NCI-H2029 (cell line): ENCODE measurements around the gene HOOK2.

ENCODE experiments used
- DNase-seq: peaks from one replicate; lab custom pipeline; 2025; lab: John Stamatoyannopoulos, UW

HOOK2 gene

DNA sequence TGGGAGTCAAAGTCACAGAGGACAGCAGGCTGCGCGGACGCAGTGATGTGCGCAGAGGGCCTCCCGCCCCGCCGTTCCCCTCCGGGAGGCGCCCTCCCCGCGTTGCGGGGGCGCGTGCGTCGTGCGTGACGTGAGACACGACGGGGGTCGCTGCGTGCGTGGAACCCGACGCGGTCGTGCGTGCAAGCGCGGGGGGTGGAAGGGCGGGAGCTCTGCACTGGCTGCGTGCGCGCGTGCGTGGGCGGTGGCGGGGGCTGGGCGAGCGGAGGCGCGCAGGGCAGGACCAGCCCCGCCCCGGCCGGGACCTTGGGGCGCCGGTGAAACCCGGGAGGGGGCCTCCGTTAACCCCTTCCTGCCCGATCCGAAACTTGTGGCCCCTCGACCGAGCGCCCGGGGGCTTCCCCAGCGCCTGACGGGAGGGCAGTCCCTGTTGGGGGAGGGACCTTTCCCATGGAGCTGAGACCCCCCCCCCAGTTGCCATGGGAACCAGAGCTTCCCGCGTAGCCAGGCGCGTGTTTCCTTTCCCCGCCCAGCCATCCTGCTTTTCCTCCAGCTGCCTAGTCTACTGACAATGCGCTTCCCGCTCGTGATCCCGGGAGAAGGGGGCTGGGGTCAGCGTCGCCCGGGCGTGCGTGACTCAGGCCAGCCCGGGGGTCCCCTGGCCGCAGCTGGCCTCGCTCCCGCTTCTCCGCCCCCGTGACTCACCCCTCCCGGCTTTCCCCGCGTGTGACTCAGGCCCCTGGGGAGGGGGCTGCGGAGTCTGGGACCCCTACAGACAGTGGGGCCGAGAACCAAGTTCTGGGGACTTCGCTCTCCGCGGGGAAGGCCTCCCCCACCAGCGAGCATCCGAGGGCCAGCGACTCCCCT is 7.3 kb upstream of the HOOK2 start:
- DNase-seq, result peak; percentile 69

- no peak for DNase-seq
Measured at GRCh38 chr19:12782174-12782423, 6.7 kb upstream of the HOOK2 start.

- DNase-seq, result no peak
Measured at GRCh38 chr19:12779162-12779993, 4.0 kb upstream of the HOOK2 start.

DNA sequence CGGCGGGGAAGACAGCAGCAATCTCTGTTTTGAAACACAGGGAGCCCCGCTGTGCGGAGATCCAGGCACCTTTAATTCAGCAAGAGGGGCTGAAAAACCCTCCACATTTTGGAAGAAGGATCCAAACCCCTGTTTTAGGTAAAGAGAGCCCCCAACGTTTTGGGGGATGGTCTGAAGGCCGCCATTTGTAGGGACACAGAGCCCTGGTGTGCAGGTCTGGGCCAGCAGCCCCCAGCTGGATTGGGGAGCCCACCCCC is 3.5 kb upstream of the HOOK2 start:
- DNase-seq, result no peak

GRCh38 chr19:12778017-12778904 is 2.9 kb upstream of the HOOK2 start:
- DNase-seq, result peak; percentile 65

DNA sequence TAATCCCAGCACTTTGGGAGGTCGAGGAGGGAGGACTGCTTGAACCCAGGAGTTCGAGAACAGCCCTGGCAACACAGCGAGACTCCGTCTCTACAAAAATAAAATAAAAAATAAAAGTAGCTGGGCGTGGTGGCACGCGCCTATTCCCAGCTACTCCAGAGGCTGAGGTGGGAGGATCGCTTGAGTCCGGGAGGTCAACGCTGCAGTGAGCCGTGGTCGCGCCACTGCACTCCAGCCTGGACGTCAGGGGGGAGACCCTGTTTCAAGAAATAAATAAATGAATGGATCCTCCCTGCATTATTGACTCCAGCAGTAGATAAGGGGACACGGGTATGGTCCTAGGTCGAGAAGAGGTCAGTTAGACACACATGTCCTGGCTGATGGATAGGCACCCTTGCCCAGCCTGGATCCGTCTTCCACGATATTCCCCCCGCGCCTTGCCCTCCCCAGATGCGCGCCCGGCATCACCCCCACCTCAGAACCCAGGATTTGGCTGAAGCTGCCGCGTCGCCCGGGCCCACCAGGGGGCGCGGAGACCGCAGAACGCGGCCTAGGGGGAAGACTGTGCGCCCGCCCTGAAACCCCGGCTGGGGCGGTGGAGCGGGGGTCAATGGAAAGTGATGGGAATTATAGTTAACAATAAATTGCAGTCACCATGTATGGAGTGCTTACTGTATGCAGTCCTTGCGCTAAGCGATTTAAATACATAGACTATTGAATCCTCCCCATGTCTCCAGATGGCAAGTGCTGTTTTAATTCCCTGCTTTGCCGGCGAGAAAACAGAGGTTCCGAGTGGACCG is 2.1 kb upstream of the HOOK2 start:
- DNase-seq, result peak; percentile 73

- DNase-seq, result no peak
Measured at GRCh38 chr19:12773571-12773970, 1.8 kb downstream of the HOOK2 start.

- no peak for DNase-seq
Measured at GRCh38 chr19:12772323-12772722, 3.0 kb downstream of the HOOK2 start.

DNA sequence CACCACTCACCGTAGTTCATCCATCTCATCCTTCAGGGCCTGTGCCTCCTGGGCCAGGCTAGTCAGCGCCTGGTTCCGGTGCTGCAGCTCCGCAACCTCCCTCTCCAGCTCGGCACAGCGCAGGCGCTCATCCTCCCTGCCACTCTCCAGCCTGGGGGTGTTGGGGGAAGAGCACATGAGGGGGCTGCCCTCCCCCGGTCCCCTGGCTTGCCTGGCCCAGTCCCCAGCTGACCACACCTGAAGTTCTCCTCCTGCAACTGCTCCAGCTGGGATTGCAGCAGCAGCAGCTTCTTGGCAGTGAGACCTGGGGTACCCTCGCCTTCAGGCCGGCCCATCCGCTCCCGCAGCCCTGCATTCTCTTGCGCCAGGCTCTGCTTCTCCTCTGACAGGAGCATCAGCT is 4.4 kb downstream of the HOOK2 start:
- DNase-seq, result no peak

DNA sequence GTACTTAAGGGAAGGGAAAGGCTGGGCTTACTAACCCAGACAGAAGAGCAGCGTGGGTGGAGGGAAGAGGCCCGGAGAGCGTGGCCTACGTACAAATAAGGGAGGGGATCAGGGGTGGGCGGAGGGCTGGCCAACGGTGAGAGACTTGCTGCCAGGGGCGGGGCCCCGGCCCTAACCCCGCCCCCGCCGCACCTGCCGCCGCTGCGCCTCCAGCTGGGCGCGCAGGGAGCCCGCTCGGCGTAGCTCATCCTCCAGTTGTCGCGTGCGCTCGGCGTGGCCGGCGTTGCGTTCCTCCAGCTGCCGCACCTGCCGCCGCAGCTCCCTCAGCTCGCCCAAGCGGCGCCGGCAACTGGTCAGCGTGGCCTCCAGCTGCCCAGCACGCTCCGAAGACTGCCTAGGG is 5.7 kb downstream of the HOOK2 start:
- DNase-seq, result no peak

DNA sequence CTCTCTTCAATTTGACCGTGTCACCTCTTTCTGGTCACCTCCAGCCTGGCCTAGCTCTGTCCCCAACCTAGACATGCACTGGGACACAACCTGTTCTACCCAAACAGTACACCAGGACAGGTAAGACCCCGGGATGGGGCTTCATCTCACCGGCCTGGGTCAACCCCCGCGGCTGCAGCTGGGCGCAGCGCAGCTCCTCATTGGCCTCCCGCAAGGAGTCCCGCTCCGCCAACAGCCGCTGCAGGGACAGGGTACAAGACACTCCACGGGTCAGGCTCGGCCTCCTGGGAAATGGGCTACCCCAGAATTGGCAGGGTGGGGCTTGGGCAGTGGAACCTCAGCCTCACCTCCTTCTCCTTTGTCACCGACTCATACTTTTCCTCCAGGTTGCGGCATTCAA is 7.7 kb downstream of the HOOK2 start:
- DNase-seq, result no peak

GRCh38 chr19:12767150-12767549 is 8.2 kb downstream of the HOOK2 start:
- no peak for DNase-seq

GRCh38 chr19:12766051-12766521 is 9.3 kb downstream of the HOOK2 start:
- DNase-seq, result peak; percentile 58

DNA sequence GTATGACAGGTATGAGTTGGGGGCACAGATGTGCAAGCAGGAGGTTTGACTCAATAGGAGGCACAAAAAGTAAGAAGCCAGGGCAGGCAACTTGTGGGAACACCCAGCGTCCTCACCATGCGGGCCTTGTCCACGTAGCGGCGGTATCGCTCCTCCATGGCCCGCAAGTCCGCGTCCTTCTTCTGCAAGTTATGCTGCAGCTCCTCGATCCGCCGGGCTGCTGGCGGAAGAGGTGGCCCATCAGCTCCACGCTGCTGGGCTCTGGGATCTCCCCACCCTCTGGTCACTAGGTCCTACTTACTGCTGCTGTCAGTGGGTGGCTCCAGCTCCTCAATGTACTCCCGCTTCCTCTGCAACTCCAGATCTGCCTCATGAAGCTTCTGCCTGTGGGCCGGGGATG is 10.7 kb downstream of the HOOK2 start:
- no peak for DNase-seq

- no peak for DNase-seq
Measured at GRCh38 chr19:12763100-12763499, 12.3 kb downstream of the HOOK2 start.

- DNase-seq, result no peak
Measured at GRCh38 chr19:12759686-12760085, 15.7 kb downstream of the HOOK2 start.

DNA sequence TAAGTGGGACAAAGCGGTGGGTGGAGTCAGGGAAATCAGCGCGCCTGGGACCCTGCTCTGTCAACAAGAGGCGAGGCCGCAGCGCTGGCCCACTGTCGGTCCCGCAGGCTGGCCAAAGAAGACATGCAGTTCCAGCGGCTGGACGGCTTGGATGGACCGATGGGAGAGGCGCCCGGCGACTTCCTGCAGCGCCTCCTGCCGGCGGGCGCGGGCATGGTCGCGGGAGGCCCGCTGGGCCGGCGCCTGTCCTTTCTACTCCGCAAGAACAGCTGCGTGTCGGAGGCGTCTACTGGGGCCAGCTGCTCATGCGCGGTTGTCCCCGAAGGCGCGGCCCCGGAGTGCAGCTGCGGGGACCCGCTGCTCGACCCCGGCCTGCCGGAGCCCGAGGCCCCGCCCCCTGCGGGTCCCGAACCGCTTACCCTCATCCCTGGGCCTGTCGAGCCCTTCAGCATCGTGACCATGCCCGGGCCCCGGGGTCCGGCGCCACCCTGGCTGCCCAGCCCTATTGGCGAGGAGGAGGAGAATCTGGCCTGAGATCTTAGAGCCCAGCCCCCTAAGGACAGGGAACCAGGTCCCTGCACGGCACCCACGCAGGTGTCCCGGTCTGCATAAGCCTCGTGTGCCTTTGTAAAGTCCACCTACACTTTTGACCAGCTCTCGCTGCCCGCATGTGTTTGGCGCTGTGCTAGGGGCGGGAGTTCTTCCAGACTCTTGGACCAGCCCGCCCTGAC is 17.6 kb downstream of the HOOK2 start:
- peak; percentile 47 for DNase-seq

GRCh38 chr19:12756150-12756883 is 19.0 kb downstream of the HOOK2 start:
- no peak for DNase-seq

- DNase-seq, result no peak
Measured at GRCh38 chr19:12754465-12755196, 20.7 kb downstream of the HOOK2 start.
